GM12891 (cell line): ENCODE data around the gene REELD1.

Experiments used
- POLR2A ChIP-seq: IDR thresholded peaks from 2 replicates; pipeline ENCODE4 v1.6.1; 2011; ENCODE audit warnings: low read depth, low read length, control low read depth
- POLR2AphosphoS5 ChIP-seq: IDR thresholded peaks from 2 replicates; pipeline ENCODE4 v1.6.1; 2011; ENCODE audit warnings: low read depth, low read length, control low read depth

DNA sequence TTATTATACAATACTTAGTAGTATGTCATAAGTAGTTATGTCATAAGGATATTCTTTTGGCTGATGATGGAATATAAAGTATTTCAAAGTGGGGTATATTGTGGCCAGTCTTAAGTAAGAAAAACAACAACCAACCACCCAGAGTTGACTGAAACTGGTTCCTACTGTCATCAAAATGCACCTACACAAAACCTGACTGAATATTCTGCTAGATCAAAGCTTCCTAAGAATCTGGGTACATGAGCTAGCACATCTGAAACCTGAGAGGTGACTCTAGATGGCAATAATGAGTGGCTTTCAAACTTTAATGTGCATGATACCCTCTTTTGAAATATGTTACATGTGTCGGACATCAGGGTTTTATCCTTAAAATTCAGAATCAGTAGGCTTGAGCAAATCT is 60.4 kb downstream of the REELD1 start:
- no peak for TF ChIP-seq POLR2A
- no peak for TF ChIP-seq POLR2AphosphoS5
